ENCODE results near the gene PLA2G4B. TPM values are rescaled to one million over a fixed set of nuclear protein-coding genes. Genes with fewer than 3 reads are reported as not detected.

The PLA2G4B gene
- total and polyA plus RNA-seq, 10 of the 15 experiments (the other 5 are each of a cell fraction or from before 2014, with no cell fraction given) = 0.22 to 6.6 (median 2.9) TPM

DNA sequence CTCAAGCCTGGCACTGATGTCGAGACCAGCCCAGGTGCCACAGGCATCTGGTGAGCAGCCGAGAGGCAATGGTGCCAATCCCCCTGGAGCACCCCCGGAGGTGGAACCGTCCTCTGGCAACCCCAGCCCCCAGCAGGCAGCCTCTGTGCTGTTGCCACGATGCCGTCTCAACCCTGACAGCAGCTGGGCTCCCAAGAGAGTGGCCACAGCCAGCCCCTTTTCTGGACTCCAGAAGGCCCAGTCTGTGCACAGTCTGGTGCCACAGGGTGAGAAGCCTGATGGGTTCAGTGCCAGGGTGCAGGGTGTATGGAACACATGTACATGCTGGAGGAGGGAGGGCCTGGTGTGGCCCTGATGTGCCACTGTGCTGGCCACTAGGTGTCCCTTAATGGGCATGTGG lies 15.7 kb upstream of the PLA2G4B start:
- Histone ChIP-seq H3K4me3 (no peak overlapping the region), H2AFZ (ENCODE audit: control insufficient read depth, low read depth, low read length) (no peak overlapping the region), H3K36me3 (ENCODE audit: control insufficient read depth in 2 of 2, insufficient read depth in 2 of 2, low read length in 1 of 2) (peaks cover 6 to 12% of the 10 kb centered on the region in 2 experiments; a peak in 3 of 4 replicates), H3K79me2 (ENCODE audit: control insufficient read depth, insufficient read depth, low read length) (no peaks in the 10 kb centered on the region), H3K9ac (ENCODE audit: control insufficient read depth, insufficient read depth, low read length) (no peak overlapping the region), H3K4me2 (ENCODE audit: control insufficient read depth, insufficient read depth) (no peak overlapping the region), H4K20me1 (ENCODE audit: control insufficient read depth, insufficient read depth) (no peaks in the 10 kb centered on the region; the same call in 1 of the 2 replicates), H3K27me3 (replicated peaks in 1 of 2; ENCODE audit: control insufficient read depth in 2 of 2, insufficient read depth in 2 of 2, low read length in 1 of 2) (no peaks in the 10 kb centered on the region), H3K4me1 (ENCODE audit: control insufficient read depth, insufficient read depth, low read length) (no peaks in the 10 kb centered on the region), H3K9me3 (replicated peaks; ENCODE audit: control insufficient read depth, insufficient read depth, low read length) (no peaks in the 10 kb centered on the region), H3K27ac (ENCODE audit: control insufficient read depth, insufficient read depth) (no peak overlapping the region)
- DNase-seq (ENCODE audit: low read depth, low spot score) (no peak), ATAC-seq (no peak), FAIRE-seq (no peak)
- ChIA-PET POLR2A (no interaction called here), RAD21 (ENCODE audit: unreplicated experiment) (no interaction called here), CTCF (interaction anchor here (1.2 kb wide), 1 partner anchor 50 kb away, joined by 4 read pairs; no protein-coding TSS in a partner anchor), SMC1A (ENCODE audit: uncharacterized antibody, unreplicated experiment) (no interaction called here)
- TF ChIP-seq FOXM1 (IDR thresholded peaks at IDR 0.05; ENCODE audit: low read depth, low read length) = no peak
- TF ChIP-seq SMAD1 (IDR thresholded peaks at IDR 0.05; ENCODE audit: low read depth, partially characterized antibody) = no peak
- no TSS peak for BruUV-seq (replicated peaks)
- in situ Hi-C loops (cut with MboI) = no loop called here
- intact Hi-C loops (cut with micrococcal nuclease; ENCODE audit: unreplicated experiment) = no loop called here
- WGBS (ENCODE audit: insufficient coverage, insufficient replicate concordance, low lambda C conversion rate, missing lambda C conversion rate) = 88% methylated on average over 6 of the region's 6 CpGs

- no peaks in the 10 kb centered on the region for H3K4me1 ChIP-seq (ENCODE audit: control insufficient read depth, insufficient read depth, low read length)
- intact Hi-C loops (cut with micrococcal nuclease; ENCODE audit: unreplicated experiment) = no loop called here
- in situ Hi-C loops (cut with MboI) = no loop called here
- no peaks in the 10 kb centered on the region; the same call in 1 of the 2 replicates for H4K20me1 ChIP-seq (ENCODE audit: control insufficient read depth, insufficient read depth)
- 88% methylated on average over 11 of the region's 11 CpGs for WGBS (ENCODE audit: insufficient coverage, insufficient replicate concordance, low lambda C conversion rate, missing lambda C conversion rate)
- no peak for FAIRE-seq
- ChIA-PET CTCF (interaction anchor here (1.2 kb wide), 1 partner anchor 50 kb away, joined by 4 read pairs; no protein-coding TSS in a partner anchor), RAD21 (ENCODE audit: unreplicated experiment) (no interaction called here), POLR2A (no interaction called here), SMC1A (ENCODE audit: uncharacterized antibody, unreplicated experiment) (no interaction called here)
- no peak overlapping the region for H3K9ac ChIP-seq (ENCODE audit: control insufficient read depth, insufficient read depth, low read length)
- H3K79me2 ChIP-seq (ENCODE audit: control insufficient read depth, insufficient read depth, low read length) = no peaks in the 10 kb centered on the region
- no peaks in the 10 kb centered on the region for H3K27me3 ChIP-seq (replicated peaks in 1 of 2; ENCODE audit: control insufficient read depth in 2 of 2, insufficient read depth in 2 of 2, low read length in 1 of 2)
- no peak for ATAC-seq
- H3K4me2 ChIP-seq (ENCODE audit: control insufficient read depth, insufficient read depth) = no peak overlapping the region
- no peak overlapping the region for H3K4me3 ChIP-seq
- H3K27ac ChIP-seq (ENCODE audit: control insufficient read depth, insufficient read depth) = no peak overlapping the region
- no TSS peak for BruUV-seq (replicated peaks)
- no peaks in the 10 kb centered on the region for H3K9me3 ChIP-seq (replicated peaks; ENCODE audit: control insufficient read depth, insufficient read depth, low read length)
- no peak overlapping the region for H2AFZ ChIP-seq (ENCODE audit: control insufficient read depth, low read depth, low read length)
- H3K36me3 ChIP-seq (ENCODE audit: control insufficient read depth in 2 of 2, insufficient read depth in 2 of 2, low read length in 1 of 2) = peaks cover 6 to 12% of the 10 kb centered on the region in 2 experiments; a peak in 3 of 4 replicates
- no peak for DNase-seq (ENCODE audit: low read depth, low spot score)
- TF ChIP-seq RAD21 (IDR thresholded peaks at IDR 0.05; ENCODE audit: insufficient read depth, low read depth, low read length) = no peak
- no peak for TF ChIP-seq TBL1XR1 (IDR thresholded peaks at IDR 0.05; ENCODE audit: low read depth, low read length)
- no peak for TF ChIP-seq SUPT20H (IDR thresholded peaks at IDR 0.05; ENCODE audit: borderline replicate concordance, control insufficient read depth, low read depth, low read length)
- TF ChIP-seq, protein P1, sequence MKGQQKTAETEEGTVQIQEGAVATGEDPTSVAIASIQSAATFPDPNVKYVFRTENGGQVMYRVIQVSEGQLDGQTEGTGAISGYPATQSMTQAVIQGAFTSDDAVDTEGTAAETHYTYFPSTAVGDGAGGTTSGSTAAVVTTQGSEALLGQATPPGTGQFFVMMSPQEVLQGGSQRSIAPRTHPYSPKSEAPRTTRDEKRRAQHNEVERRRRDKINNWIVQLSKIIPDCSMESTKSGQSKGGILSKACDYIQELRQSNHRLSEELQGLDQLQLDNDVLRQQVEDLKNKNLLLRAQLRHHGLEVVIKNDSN (IDR thresholded peaks at IDR 0.05; ENCODE audit: borderline replicate concordance, extremely low read length, insufficient read depth, low read depth, low read length) = no peak
- TF ChIP-seq SMC3 (IDR thresholded peaks at IDR 0.05; ENCODE audit: borderline replicate concordance, low read length) = no peak
- no peak for TF ChIP-seq ZNF384 (IDR thresholded peaks at IDR 0.05; ENCODE audit: borderline replicate concordance, low read depth, low read length)
- TF ChIP-seq TCF12 (IDR thresholded peaks at IDR 0.05; ENCODE audit: low read depth, low read length) = no peak
- no peak for TF ChIP-seq TARDBP (IDR thresholded peaks at IDR 0.05; ENCODE audit: borderline replicate concordance)
- no peak for TF ChIP-seq IKZF2 (IDR thresholded peaks at IDR 0.05)
- no peak for TF ChIP-seq IKZF1 (conservative IDR thresholded peaks at IDR 0.05)
- TF ChIP-seq, protein P2, sequence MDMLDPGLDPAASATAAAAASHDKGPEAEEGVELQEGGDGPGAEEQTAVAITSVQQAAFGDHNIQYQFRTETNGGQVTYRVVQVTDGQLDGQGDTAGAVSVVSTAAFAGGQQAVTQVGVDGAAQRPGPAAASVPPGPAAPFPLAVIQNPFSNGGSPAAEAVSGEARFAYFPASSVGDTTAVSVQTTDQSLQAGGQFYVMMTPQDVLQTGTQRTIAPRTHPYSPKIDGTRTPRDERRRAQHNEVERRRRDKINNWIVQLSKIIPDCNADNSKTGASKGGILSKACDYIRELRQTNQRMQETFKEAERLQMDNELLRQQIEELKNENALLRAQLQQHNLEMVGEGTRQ (IDR thresholded peaks at IDR 0.05; ENCODE audit: borderline replicate concordance, low read depth, low read length) = no peak
Measured at GRCh38 chr15:41823502-41823901, 15.1 kb upstream of the PLA2G4B start.

Data from GM12878 (cell line).